RCC 7860 (cell line): ENCODE data around the gene MAN2B1.
A peak's percentile ranks its signal among the peaks of the same experiment; 100 is the strongest.
"Not testable (repeated sequence)": the region's sequence is repeated elsewhere in the genome, so short reads cannot be mapped to it uniquely, and the experiment has no call there.

Source experiments
- DNase-seq: peaks from one replicate; pipeline ENCODE4 v3.0.0-alpha.2; 2015; ENCODE audit warnings: low spot score
- FAIRE-seq: peaks from 2 replicates; lab custom pipeline; 2012; peaks lifted over from hg19 to GRCh38; lab: Jason Lieb, UNC

Gene MAN2B1

DNA sequence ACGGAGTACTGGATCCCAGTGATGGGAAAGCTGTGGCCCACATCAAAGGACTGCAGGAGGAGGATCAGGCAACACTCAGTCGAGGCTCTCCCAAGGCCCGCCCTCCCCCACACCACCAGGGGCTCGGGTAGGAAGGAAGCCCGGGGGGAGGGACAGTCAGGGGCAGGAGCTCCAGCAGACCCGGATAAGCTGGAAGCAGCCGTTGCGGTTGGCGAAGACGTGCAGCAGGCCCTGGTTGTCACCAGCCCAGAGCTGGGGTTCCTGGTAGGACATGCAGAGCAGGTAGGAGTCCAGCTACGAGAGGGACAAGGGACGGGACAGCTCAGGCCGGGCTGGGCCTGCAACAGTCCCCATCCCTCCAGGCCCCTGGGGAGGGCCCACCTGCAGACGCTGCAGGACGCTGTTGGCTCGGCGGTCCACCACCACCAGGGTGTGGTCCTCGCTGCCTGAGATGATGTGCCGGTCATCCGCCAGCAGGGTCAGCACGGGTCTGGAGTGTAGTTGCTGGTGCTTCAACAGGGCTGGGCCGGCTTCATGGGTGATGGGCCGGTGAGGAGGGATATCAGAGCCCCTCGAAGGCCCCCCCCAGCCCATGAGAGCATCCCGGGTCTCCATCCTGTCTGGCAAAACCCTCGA lies 23.2 kb upstream of the MAN2B1 start:
- FAIRE-seq (no peak), DNase-seq (no peak)

DNA sequence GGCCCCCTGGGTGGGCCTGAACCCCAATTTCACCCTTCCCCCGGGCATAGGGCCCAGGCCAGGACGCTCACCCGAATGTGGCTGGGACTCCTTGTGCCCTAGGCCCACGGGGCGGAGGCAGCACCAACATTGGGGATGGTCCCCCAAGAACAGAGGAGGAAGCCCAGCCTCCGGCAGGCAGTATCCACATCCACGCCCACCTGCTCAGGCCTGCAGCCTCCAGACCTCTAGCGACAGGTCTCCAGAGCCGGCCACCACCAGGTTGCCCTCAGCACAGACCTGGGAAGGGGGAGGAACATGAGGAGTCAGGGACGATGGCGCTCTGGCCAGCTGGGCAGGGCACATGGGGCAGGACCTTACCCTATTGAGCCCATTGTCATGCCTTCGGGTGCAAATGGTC lies 22.5 kb upstream of the MAN2B1 start:
- no peak for DNase-seq
- no peak for FAIRE-seq

DNA sequence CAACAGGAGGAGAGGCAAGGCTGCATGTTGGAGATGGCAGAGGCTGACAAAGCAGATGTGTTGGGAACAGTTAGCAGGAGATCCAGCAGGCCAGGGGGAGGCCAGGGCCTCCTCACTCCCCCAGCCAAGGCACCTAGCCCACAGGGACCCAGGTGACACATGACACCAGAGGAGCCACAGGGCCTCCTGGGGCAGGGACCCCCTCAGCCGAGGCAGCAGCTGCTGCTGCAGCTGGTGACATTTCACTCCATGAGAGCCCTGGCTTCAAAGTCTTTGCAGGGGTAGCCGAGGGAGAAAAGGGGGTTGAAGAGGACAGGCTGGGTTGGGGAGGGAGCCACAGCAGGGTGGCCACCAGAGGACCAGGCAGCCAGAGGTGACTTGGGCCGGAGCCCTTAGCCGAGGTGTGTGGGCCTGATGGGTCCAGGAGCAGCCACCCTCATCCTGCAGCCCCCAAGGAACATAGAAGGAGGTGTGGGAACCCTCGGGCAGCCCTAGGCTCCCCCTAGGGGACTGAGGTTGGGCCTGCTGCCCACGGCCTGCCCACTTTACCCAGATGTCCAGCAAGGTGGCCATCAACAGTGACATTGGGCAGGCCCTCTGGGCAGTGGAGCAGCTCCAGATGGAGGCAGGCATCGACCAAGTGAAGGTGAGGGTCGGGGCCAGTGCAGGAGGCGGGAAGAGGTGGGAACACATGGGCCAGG lies 21.1 kb upstream of the MAN2B1 start, which contains the start of gene GNG14:
GNG14 (plus strand) TSS at position 503 of the 701 bp plus-strand sequence; CDS start at position 554, 51 bp downstream.
- DNase-seq = no peak
- FAIRE-seq = no peak

DNA sequence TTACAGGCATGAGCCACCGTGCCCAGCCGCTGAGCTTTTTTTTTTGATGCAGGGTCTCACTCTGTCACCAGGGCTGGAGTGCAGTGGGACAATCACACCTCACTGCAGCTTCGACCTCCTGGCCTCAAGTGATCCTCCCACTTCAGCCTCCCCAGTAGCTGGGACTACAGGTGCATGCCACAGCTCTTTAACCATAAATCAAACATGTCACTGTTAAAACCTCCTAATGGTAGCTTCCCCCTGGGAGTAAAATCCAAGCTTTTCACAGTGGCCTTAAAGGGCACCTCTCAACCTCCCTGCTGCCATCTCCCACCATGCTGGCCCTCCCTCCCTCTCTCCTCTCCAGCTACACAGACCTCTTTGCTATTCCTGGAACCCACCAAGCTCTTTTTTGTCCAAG lies 19.3 kb upstream of the MAN2B1 start:
- DNase-seq (no peak), FAIRE-seq (no peak)

- FAIRE-seq (peak; percentile 95), DNase-seq (peak; percentile 96)
These were observed 14.8 kb upstream of the MAN2B1 start, which contains the start of gene DHPS for GRCh38 chr19:12681074-12681987. Gene DHPS (minus strand): TSS chr19:12681880. CDS start chr19:12681766, 114 bp downstream.

- DNase-seq (no peak), FAIRE-seq (no peak)
These were observed 13.5 kb upstream of the MAN2B1 start for GRCh38 chr19:12680034-12680433.

DNA sequence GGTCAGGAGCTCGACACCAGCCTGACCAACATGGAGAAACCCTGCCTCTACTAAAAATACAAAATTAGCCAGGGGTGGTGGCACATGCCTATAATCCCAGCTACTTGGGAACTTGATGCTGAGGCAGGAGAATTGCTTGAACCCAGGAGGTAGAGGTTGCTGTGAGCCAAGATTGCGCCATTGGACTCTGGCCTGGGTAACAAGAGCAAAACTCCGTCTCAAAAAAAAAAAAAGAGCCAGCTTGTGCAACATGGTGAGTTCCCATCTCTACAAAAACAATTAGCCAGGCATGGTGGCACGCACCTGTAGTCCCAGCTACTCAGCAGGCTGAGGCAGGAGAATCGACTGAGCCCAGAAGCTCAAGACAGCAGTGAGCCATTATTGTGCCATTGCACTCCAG lies 11.5 kb upstream of the MAN2B1 start:
- not testable (repeated sequence) for FAIRE-seq, DNase-seq

DNA sequence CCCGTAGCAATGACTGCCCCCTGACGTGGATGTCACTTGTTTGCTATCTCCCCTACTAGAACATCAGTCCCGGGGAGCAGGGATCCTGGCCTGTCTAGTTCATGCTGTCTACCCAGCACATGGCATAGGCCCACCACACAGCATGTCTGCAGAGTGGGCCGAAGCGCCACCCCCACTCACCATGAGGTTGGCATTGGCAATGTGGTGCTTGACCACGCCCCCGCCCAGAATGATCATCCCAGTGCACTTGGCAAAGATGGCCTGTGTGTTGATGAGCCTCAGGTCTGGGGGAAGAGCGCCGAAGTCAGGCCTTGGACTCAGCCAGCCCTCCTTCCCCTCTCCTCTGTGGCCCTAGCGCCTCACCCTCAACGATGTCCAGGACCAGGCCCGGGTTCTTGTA lies 10.4 kb upstream of the MAN2B1 start:
- FAIRE-seq = no peak
- DNase-seq = no peak

DNA sequence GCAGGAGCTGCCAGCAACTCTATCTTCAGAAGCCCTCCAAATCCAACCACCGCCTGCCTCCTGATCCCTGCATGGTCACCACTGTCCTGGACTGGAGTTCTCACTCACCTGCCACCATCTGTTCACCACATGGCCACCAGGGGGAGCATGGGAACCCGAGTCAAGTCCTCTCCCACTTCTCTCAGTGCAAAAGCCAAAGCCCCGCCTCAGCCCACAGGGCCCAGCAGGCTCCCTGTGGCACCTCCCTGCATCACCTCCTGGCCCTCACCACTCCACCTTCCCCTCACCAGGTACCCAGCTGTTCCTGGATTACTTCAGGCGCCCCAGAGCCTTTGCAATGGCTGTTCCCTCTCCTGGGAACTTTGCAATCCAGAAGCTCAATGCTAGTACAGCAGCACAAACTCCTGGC lies 9.8 kb upstream of the MAN2B1 start:
- FAIRE-seq (no peak), DNase-seq (peak; percentile 59)

DNA sequence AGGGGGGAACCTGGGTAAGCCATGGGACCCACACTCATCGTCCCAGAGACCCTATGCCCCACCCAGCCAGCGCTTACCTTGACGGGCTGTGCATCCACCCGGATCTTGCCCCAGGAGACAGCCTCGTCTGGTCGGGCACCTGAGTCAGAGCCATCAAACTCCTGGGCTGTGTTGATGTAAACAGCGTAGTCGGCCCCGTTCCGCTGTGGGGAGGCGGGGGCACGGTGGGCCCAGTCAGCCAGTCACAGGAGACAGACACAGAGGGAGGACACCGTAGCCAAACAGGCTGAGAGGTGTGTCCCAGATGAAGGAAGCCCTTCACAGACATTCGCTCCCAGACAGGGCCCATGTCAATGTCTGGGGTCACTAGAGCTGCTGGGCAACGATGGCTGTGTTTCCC lies 9.4 kb upstream of the MAN2B1 start:
- FAIRE-seq (no peak), DNase-seq (no peak)

- no peak for FAIRE-seq
- no peak for DNase-seq
These were observed 8.9 kb upstream of the MAN2B1 start for GRCh38 chr19:12675399-12675798.

DNA sequence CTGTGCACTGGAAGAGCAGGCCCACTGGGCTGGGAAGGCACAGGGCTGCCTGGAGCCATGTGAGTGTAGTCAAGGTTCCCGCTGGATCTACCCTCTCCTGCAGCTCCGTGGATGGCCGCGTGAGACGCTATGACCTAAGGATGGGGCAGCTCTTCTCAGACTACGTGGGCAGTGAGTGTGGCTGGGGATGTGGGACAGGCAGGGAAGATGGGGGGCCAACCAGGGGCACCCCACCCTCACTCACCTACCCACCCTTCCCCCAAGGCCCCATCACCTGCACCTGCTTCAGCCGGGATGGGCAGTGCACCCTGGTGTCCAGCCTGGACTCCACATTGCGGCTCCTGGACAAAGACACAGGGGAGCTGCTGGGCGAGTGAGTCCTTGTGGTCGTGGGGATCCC lies 6.2 kb upstream of the MAN2B1 start:
- no peak for FAIRE-seq
- DNase-seq = no peak

DNA sequence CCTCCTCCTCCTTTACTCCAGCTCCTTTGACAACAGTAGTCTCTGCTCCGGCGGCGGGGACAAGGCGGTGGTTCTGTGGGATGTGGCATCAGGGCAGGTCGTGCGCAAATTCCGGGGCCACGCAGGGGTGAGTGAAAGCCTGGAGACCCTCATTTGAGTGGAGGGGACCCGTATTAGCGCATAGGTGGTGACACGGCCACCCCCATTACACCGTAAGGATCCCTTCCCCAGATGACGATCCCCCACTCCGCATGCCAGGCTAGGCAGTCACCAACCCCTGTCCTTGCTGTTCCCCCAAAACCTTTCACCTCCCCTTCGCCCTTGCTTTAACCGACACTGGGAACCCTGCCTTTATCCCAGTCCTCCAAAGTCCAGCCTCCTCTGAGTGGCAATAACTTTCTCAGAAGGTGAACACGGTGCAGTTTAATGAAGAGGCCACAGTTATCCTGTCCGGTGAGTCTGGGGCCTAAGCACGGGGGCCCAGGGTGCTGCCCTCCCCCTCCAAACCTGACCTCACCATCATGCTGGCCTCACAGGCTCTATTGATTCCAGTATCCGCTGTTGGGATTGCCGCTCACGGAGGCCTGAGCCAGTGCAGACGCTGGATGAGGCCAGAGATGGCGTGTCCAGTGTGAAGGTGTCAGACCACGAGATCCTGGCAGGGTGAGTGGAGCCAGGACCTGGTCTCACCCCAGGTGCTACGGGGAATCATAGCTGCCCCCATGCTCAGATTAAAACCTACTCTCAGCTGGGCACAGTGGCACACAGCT lies 3.8 kb upstream of the MAN2B1 start:
- FAIRE-seq = no peak
- no peak for DNase-seq

- no peak for FAIRE-seq
- DNase-seq = peak; percentile 61
These were observed 3.0 kb upstream of the MAN2B1 start for GRCh38 chr19:12669270-12670158.

DNA sequence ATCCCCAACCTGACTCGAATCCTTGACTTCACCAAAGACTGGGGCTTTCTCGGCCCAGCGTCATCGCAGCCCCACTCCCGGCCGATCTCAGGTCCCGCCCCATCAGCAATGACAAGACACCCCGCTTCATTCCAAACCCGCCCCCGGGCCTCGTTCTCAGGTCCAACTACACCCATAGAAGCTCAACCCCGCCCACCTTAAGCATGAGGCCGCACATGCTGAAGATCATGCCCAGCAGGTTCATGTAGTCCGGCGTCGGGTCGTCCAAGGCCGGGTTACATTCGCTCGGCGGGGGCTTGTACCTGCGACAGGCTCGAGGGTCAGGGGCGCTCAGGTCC lies 2.4 kb upstream of the MAN2B1 start:
- FAIRE-seq = no peak
- DNase-seq = peak; percentile 5

DNA sequence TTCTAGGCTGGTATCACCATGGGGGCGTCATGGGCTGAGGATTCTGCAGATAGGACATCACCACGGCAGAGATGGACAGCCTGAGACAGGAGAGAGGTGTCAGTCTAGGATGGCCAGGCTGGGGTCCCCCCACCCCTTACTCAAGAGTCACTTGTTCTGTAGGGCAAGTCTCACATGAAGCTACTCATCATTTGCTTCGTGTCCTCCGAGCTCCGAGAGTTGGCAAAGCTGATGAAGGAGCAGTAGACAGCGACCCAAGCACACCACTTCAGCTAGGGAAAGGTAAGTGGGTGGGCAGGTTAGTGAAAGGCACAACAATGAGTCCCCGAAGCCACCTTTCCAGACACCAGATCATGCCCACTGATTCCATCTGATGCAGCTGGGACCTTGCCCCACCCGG lies 1.8 kb upstream of the MAN2B1 start:
- FAIRE-seq = no peak
- no peak for DNase-seq

- DNase-seq (no peak), FAIRE-seq (no peak)
These were observed 1.3 kb upstream of the MAN2B1 start for GRCh38 chr19:12667731-12668302.

DNA sequence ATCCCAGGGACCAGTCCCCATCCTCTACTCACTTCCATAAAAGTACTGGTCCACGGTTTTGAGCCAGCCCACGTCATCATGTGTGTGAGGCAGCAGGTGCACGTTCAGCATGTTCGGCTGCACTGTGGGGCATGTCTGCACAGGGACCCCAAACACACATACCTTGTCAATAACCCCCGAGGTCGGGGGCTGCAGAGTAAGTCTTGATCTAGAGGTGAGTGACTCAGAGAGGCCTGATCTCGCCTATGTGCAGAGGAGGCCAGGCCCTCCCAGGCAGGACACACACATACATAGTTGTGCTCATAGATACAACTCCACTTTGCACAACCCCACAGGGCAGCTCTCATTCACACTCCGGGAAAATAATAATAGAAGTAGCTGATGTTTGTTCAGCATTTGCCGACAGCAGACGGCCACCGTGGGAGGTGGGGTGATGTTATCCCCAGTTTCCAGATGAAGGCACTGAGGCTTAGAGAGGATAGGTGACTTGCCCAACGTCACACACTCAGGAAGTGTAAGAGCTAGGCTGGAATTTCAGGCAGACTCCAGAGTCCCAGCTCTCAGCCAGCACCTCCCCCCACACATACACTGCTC lies 774 bp downstream of the MAN2B1 start:
- DNase-seq (peak; percentile 20), FAIRE-seq (no peak)

DNA sequence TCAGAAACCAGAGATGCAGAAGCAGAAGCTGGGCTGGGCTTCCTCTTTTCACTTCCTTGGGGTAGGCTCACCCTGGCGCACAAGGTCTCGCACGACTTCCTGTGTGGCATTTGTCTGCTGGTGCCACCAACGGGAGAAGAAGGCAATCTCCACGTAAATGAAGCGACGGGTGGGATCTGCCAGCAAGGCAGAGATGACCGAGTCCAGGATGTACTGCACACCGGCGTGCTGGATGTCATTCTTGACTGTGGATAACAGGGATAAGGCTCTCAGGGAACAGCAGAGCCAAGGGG lies 1.3 kb downstream of the MAN2B1 start:
- DNase-seq (no peak), FAIRE-seq (no peak)
